ENCODE results near the gene PKD1L1.

- TF ChIP-seq, protein P1, sequence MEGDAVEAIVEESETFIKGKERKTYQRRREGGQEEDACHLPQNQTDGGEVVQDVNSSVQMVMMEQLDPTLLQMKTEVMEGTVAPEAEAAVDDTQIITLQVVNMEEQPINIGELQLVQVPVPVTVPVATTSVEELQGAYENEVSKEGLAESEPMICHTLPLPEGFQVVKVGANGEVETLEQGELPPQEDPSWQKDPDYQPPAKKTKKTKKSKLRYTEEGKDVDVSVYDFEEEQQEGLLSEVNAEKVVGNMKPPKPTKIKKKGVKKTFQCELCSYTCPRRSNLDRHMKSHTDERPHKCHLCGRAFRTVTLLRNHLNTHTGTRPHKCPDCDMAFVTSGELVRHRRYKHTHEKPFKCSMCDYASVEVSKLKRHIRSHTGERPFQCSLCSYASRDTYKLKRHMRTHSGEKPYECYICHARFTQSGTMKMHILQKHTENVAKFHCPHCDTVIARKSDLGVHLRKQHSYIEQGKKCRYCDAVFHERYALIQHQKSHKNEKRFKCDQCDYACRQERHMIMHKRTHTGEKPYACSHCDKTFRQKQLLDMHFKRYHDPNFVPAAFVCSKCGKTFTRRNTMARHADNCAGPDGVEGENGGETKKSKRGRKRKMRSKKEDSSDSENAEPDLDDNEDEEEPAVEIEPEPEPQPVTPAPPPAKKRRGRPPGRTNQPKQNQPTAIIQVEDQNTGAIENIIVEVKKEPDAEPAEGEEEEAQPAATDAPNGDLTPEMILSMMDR (IDR thresholded peaks at IDR 0.05 in 2 of 3, conservative IDR thresholded peaks at IDR 0.05 in 1 of 3; ENCODE audit: borderline replicate concordance in 1 of 3, insufficient read depth in 1 of 3, low read depth in 2 of 3, low read length in 2 of 3), result no peak
- TF ChIP-seq POLR2A (IDR thresholded peaks at IDR 0.05; ENCODE audit: borderline replicate concordance, extremely low read depth, insufficient read depth, insufficient read length) (no peak), EZH2phosphoT487 (IDR thresholded peaks at IDR 0.05; ENCODE audit: borderline replicate concordance) (no peak), MAX (IDR thresholded peaks at IDR 0.05) (no peak), ZNF274 (IDR thresholded peaks at IDR 0.05; ENCODE audit: low read depth, low read length) (no peak), ZFX (IDR thresholded peaks at IDR 0.05) (no peak), TCF7L2 (IDR thresholded peaks at IDR 0.05; ENCODE audit: borderline replicate concordance, extremely low read depth, insufficient read depth, insufficient read length) (no peak), REST (IDR thresholded peaks at IDR 0.05; ENCODE audit: low read depth) (no peak), SP1 (IDR thresholded peaks at IDR 0.05; ENCODE audit: low read depth) (no peak), EZH2 (IDR thresholded peaks at IDR 0.05) (no peak), RAD21 (IDR thresholded peaks at IDR 0.05; ENCODE audit: low read depth) (no peak), YY1 (IDR thresholded peaks at IDR 0.05; ENCODE audit: extremely low read depth, insufficient replicate concordance, low read depth, low read length) (no peak)
Measured at GRCh38 chr7:47888371-47889265, 59.6 kb downstream of the PKD1L1 start.

Measured in HCT116 (cell line).